Measurements from ENCODE around the gene HTR3C. TPM values are rescaled to one million over a fixed set of nuclear protein-coding genes. Genes with fewer than 3 reads are reported as not detected.

HTR3C gene
- total RNA-seq, 6 experiments from 2014 or later: not detected

GRCh38 chr3:184042617-184043016 is 10.2 kb upstream of the HTR3C start:
- no peak for ATAC-seq

GRCh38 chr3:184045995-184046394 is 6.9 kb upstream of the HTR3C start:
- no peaks in the 10 kb centered on the region for H3K9me3 ChIP-seq
- 98% methylated on average over 5 of the region's 5 CpGs for WGBS (ENCODE audit: insufficient coverage, low coverage, low lambda C conversion rate, missing lambda C conversion rate)
- H3K4me1 ChIP-seq: no peaks in the 10 kb centered on the region

More at GRCh38 chr3:184042617-184043016, 10.2 kb upstream of the HTR3C start:
- no peak overlapping the region for H3K27ac ChIP-seq
- H3K27me3 ChIP-seq: no peaks in the 10 kb centered on the region
- no peaks in the 10 kb centered on the region for H3K4me1 ChIP-seq
- intact Hi-C loops (cut with DNase I): no loop called here
- TF ChIP-seq POLR2A (IDR thresholded peaks at IDR 0.05): no peak
- TF ChIP-seq CTCF (IDR thresholded peaks at IDR 0.05): no peak
- no peaks in the 10 kb centered on the region for H3K9me3 ChIP-seq
- no peaks in the 10 kb centered on the region for H3K36me3 ChIP-seq
- no peak overlapping the region for H3K4me3 ChIP-seq
- WGBS (ENCODE audit: insufficient coverage, low coverage, low lambda C conversion rate, missing lambda C conversion rate): 100% methylated on average over 1 of the region's 1 CpG
- no peak for DNase-seq

GRCh38 chr3:184050217-184050847 is 2.5 kb upstream of the HTR3C start:
- H3K9me3 ChIP-seq: no peaks in the 10 kb centered on the region
- no peaks in the 10 kb centered on the region for H3K36me3 ChIP-seq
- H3K4me1 ChIP-seq: no peaks in the 10 kb centered on the region
- H3K27me3 ChIP-seq: no peaks in the 10 kb centered on the region
- DNase-seq: no peak
- H3K27ac ChIP-seq: no peak overlapping the region
- no peak for TF ChIP-seq POLR2A (IDR thresholded peaks at IDR 0.05)
- no peak for TF ChIP-seq CTCF (IDR thresholded peaks at IDR 0.05)
- ATAC-seq: no peak
- intact Hi-C loops (cut with DNase I): no loop called here
- 67% methylated on average over 2 of the region's 7 CpGs for WGBS (ENCODE audit: insufficient coverage, low coverage, low lambda C conversion rate, missing lambda C conversion rate)
- no peak overlapping the region for H3K4me3 ChIP-seq

More at GRCh38 chr3:184045995-184046394, 6.9 kb upstream of the HTR3C start:
- Histone ChIP-seq H3K36me3 (no peaks in the 10 kb centered on the region), H3K27ac (no peak overlapping the region), H3K27me3 (no peaks in the 10 kb centered on the region), H3K4me3 (no peak overlapping the region)
- DNase-seq (no peak), ATAC-seq (no peak)
- intact Hi-C loops (cut with DNase I): no loop called here
- TF ChIP-seq POLR2A (IDR thresholded peaks at IDR 0.05) (no peak), CTCF (IDR thresholded peaks at IDR 0.05) (no peak)

- WGBS (ENCODE audit: insufficient coverage, low coverage, low lambda C conversion rate, missing lambda C conversion rate): 66% methylated on average over 9 of the region's 9 CpGs
- Histone ChIP-seq H3K4me1 (no peaks in the 10 kb centered on the region), H3K4me3 (no peak overlapping the region), H3K36me3 (no peaks in the 10 kb centered on the region), H3K9me3 (no peaks in the 10 kb centered on the region), H3K27ac (no peak overlapping the region), H3K27me3 (no peaks in the 10 kb centered on the region)
- intact Hi-C loops (cut with DNase I): no loop called here
- DNase-seq: no peak
- TF ChIP-seq POLR2A (IDR thresholded peaks at IDR 0.05) (no peak), CTCF (IDR thresholded peaks at IDR 0.05) (no peak)
- no peak for ATAC-seq
Observed at GRCh38 chr3:184058029-184058428, 5.2 kb downstream of the HTR3C start.

Data from right lobe of liver (tissue), 6 donors.